HepG2 (cell line): ENCODE measurements around the gene EPN3. TPM values are rescaled to one million over a fixed set of nuclear protein-coding genes. Genes with fewer than 3 reads are reported as not detected.

Source experiments
- GLI4 ChIP-seq: sonication (generic); formaldehyde crosslinking; IDR thresholded peaks from 2 replicates; pipeline ENCODE4 v1.5.1; 2020; ENCODE audit warnings: missing genetic modification reagents, mild to moderate bottlenecking, moderate library complexity, borderline replicate concordance
- RXRA ChIP-seq: sonication (generic); formaldehyde crosslinking; IDR thresholded peaks from 2 replicates; pipeline ENCODE4 v1.5.1; 2020; ENCODE audit warnings: missing genetic modification reagents
- SALL1 ChIP-seq: sonication (generic); formaldehyde crosslinking; IDR thresholded peaks from 2 replicates; pipeline ENCODE4 v1.8.0; 2022; ENCODE audit warnings: mild to moderate bottlenecking, missing genetic modification reagents
- SKI ChIP-seq: fragments of 450-650 bp; IDR thresholded peaks from one replicate; pipeline ENCODE4 v1.6.1; 2018; ENCODE audit warnings: mild to moderate bottlenecking; ENCODE audit not compliant: partially characterized antibody
- SPEN ChIP-seq: sonication (generic); formaldehyde crosslinking; IDR thresholded peaks from 2 replicates; pipeline ENCODE4 v1.5.1; 2020; ENCODE audit warnings: low read depth, mild to moderate bottlenecking, missing genetic modification reagents
- TERF1 ChIP-seq: sonication (generic); formaldehyde crosslinking; IDR thresholded peaks from 2 replicates; pipeline ENCODE4 v1.8.0; 2022; ENCODE audit warnings: mild to moderate bottlenecking, missing genetic modification reagents, moderate library complexity
- ZFP1 ChIP-seq: IDR thresholded peaks from 2 replicates; pipeline ENCODE4 v1.6.1; 2016
- ZFX ChIP-seq: sonication (generic); formaldehyde crosslinking; IDR thresholded peaks from 2 replicates; pipeline ENCODE4 v1.4.0; 2020; ENCODE audit warnings: mild to moderate bottlenecking, low read depth, missing genetic modification reagents, moderate library complexity
- ZNF160 ChIP-seq: sonication (generic); formaldehyde crosslinking; IDR thresholded peaks from 2 replicates; pipeline ENCODE4 v1.8.0; 2022; ENCODE audit warnings: mild to moderate bottlenecking, inconsistent platforms, missing genetic modification reagents
- ZNF280D ChIP-seq: sonication (generic); formaldehyde crosslinking; IDR thresholded peaks from 2 replicates; pipeline ENCODE4 v1.5.1; 2020; ENCODE audit warnings: mild to moderate bottlenecking, missing genetic modification reagents
- polyA plus RNA-seq, 8 experiments: library from polyadenylated mRNA; depleted of rRNA in 3 of 8; stranded (reverse) in 7 of 8; unstranded in 1 of 8; fragments of >200 nt; fragmentation: Illumina TruSeq in 4 of 8; extraction: Trizol in 4 of 8; gene quantifications; 2 replicates each; pipeline versions ENCODE4 v1.2.1 to v1.2.3, GENCODE V29; 2011 to 2016; ENCODE audit warnings: low read depth in 4 of 8, missing spikeins in 1 of 8, mixed read lengths in 1 of 8; ENCODE audit not compliant: insufficient read depth in 1 of 8
- total RNA-seq, 5 experiments: library from RNA; depleted of rRNA; stranded (reverse); fragments of >200 nt; fragmentation: Illumina TruSeq; extraction: Trizol; gene quantifications; 2 replicates each; pipeline ENCODE4 v1.2.3, GENCODE V29; 2016; ENCODE audit warnings: low read depth in 1 of 5
- TF ChIP-seq, protein P1 (sequence below): IDR thresholded peaks from 2 replicates; pipeline ENCODE4 v1.6.1; 2018; ENCODE audit warnings: missing genetic modification reagents, mild to moderate bottlenecking, missing compliant biosample characterization
- TF ChIP-seq, protein P2 (sequence below): IDR thresholded peaks from 2 replicates; pipeline ENCODE4 v1.6.1; 2016; ENCODE audit warnings: mild to moderate bottlenecking, missing biosample characterization, missing genetic modification reagents
- TF ChIP-seq, protein P3 (sequence below): sonication (generic); formaldehyde crosslinking; IDR thresholded peaks from 2 replicates; pipeline ENCODE4 v1.4.0; 2020; ENCODE audit warnings: low read depth, mild to moderate bottlenecking, missing genetic modification reagents
- TF ChIP-seq, protein P4 (sequence below): IDR thresholded peaks from 2 replicates; pipeline ENCODE4 v1.6.1; 2016

Gene EPN3
- total and polyA plus RNA-seq, 2 of the 13 experiments (the other 11 are each of a cell fraction or from before 2014, with no cell fraction given) = 0.11 to 0.95 TPM

GRCh38 chr17:50547035-50547735, 14.7 kb downstream of the EPN3 start, which contains the start of gene SPATA20 (continued):
- TF ChIP-seq, protein P1, sequence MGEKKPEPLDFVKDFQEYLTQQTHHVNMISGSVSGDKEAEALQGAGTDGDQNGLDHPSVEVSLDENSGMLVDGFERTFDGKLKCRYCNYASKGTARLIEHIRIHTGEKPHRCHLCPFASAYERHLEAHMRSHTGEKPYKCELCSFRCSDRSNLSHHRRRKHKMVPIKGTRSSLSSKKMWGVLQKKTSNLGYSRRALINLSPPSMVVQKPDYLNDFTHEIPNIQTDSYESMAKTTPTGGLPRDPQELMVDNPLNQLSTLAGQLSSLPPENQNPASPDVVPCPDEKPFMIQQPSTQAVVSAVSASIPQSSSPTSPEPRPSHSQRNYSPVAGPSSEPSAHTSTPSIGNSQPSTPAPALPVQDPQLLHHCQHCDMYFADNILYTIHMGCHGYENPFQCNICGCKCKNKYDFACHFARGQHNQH = no peak
- TF ChIP-seq, protein P2, sequence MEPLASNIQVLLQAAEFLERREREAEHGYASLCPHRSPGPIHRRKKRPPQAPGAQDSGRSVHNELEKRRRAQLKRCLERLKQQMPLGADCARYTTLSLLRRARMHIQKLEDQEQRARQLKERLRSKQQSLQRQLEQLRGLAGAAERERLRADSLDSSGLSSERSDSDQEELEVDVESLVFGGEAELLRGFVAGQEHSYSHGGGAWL (CRISPR knock-in tag) = peak; percentile 83
- peak; percentile 60; the same call in 1 of the 2 replicates for TF ChIP-seq GLI4 (CRISPR knock-in tag)
- peak; percentile 74 for TF ChIP-seq ZNF160
- no peak for TF ChIP-seq ZNF280D (CRISPR knock-in tag)
- peak; percentile 66 for TF ChIP-seq SKI
- peak; percentile 62; the same call in 1 of the 2 replicates for TF ChIP-seq RXRA (CRISPR knock-in tag)
- peak; percentile 72; the same call in 1 of the 2 replicates for TF ChIP-seq SPEN (CRISPR knock-in tag)
- TF ChIP-seq TERF1 (CRISPR knock-in tag) = 0 out of 2 replicates have a peak, but pooled peaks have one; percentile 25
- TF ChIP-seq, protein P3, sequence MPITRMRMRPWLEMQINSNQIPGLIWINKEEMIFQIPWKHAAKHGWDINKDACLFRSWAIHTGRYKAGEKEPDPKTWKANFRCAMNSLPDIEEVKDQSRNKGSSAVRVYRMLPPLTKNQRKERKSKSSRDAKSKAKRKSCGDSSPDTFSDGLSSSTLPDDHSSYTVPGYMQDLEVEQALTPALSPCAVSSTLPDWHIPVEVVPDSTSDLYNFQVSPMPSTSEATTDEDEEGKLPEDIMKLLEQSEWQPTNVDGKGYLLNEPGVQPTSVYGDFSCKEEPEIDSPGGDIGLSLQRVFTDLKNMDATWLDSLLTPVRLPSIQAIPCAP (CRISPR knock-in tag) = 0 out of 2 replicates have a peak, but pooled peaks have one; percentile 57
- TF ChIP-seq ZFP1 = peak; percentile 54; the same call in 1 of the 2 replicates
- TF ChIP-seq, protein P4, sequence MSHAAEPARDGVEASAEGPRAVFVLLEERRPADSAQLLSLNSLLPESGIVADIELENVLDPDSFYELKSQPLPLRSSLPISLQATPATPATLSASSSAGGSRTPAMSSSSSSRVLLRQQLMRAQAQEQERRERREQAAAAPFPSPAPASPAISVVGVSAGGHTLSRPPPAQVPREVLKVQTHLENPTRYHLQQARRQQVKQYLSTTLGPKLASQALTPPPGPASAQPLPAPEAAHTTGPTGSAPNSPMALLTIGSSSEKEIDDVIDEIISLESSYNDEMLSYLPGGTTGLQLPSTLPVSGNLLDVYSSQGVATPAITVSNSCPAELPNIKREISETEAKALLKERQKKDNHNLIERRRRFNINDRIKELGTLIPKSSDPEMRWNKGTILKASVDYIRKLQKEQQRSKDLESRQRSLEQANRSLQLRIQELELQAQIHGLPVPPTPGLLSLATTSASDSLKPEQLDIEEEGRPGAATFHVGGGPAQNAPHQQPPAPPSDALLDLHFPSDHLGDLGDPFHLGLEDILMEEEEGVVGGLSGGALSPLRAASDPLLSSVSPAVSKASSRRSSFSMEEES (CRISPR knock-in tag) = peak; percentile 80
- TF ChIP-seq ZFX (CRISPR knock-in tag) = peak; percentile 99
- TF ChIP-seq SALL1 (CRISPR knock-in tag) = peak; percentile 75
